ENCODE measurements around the gene PROSER1.

- TF ChIP-seq CTCF (conservative IDR thresholded peaks at IDR 0.05) (no peak), EZH2 (IDR thresholded peaks at IDR 0.05; ENCODE audit: low read depth) (no peak)
Observed at GRCh38 chr13:38981096-38981495, 56.8 kb downstream of the PROSER1 start.

Data from PC-9 (cell line).